22Rv1 (cell line): ENCODE results near the gene ACOT7.
A peak's percentile ranks its signal among the peaks of the same experiment; 100 is the strongest.

Source experiments
- H3K27ac ChIP-seq: fragments of 450-650 bp; 2 replicates; pipeline ENCODE4 v1.5.1; 2017
- CTCF ChIP-seq: fragments of 450-650 bp; IDR thresholded peaks from 2 replicates; pipeline ENCODE4 v1.5.1; 2017; ENCODE audit warnings: mild to moderate bottlenecking
- ZFX ChIP-seq: fragments of 450-650 bp; IDR thresholded peaks from 2 replicates; pipeline ENCODE4 v1.6.1; 2017; ENCODE audit warnings: antibody characterized with exemption, borderline replicate concordance

The ACOT7 gene

GRCh38 chr1:6349254-6349943 is 44.2 kb downstream of the ACOT7 start:
- H3K27ac ChIP-seq = no peak overlapping the region
- no peak for TF ChIP-seq ZFX
- no peak for TF ChIP-seq CTCF

GRCh38 chr1:6348511-6349191 is 44.9 kb downstream of the ACOT7 start:
- H3K27ac ChIP-seq = no peak overlapping the region
- TF ChIP-seq ZFX (no peak), CTCF (no peak)

- no peak overlapping the region for H3K27ac ChIP-seq
- TF ChIP-seq CTCF = peak; percentile 84
- no peak for TF ChIP-seq ZFX
These were observed 45.7 kb downstream of the ACOT7 start for GRCh38 chr1:6347641-6348487.

DNA sequence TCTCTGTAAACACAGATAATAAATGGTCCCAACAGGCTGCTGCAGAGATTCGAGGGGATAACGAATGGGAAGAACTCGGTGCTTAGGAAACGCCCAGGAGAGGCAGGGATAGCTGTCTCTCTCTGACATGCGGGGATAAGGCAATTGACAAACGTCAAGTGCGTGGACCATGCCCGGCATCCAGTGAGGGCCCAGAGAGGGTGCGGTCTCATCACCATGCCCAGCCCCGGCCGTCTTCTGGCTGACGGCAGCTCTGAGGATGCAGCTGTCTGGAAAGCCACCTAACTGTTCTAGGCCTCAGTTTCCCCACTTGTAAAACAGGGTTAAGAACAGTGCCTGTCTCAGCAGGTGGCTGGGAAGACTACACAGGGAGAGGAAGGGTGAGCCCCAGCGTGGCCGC is 48.1 kb downstream of the ACOT7 start:
- H3K27ac ChIP-seq = no peak overlapping the region
- no peak for TF ChIP-seq ZFX
- TF ChIP-seq CTCF = no peak

DNA sequence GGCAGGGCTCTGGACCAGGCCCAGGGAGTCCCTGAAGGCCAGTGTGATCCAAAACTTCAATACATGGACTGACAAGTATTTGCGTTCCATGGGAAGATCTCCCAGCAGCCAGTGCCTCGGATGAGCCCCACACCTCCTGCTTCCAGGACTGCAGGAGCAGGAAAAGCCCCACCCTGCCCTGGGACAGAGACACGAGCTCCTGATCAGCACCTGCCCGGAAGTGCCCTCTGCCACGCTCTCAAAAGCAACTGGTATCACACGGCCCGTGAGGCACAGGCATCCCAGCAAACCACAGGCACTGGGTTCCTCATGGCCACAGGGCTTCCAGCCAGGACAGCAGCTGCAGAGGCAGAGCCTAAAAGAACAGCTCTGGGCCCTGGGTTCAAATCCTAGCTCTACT is 48.6 kb downstream of the ACOT7 start:
- no peak overlapping the region for H3K27ac ChIP-seq
- TF ChIP-seq CTCF (no peak), ZFX (no peak)

DNA sequence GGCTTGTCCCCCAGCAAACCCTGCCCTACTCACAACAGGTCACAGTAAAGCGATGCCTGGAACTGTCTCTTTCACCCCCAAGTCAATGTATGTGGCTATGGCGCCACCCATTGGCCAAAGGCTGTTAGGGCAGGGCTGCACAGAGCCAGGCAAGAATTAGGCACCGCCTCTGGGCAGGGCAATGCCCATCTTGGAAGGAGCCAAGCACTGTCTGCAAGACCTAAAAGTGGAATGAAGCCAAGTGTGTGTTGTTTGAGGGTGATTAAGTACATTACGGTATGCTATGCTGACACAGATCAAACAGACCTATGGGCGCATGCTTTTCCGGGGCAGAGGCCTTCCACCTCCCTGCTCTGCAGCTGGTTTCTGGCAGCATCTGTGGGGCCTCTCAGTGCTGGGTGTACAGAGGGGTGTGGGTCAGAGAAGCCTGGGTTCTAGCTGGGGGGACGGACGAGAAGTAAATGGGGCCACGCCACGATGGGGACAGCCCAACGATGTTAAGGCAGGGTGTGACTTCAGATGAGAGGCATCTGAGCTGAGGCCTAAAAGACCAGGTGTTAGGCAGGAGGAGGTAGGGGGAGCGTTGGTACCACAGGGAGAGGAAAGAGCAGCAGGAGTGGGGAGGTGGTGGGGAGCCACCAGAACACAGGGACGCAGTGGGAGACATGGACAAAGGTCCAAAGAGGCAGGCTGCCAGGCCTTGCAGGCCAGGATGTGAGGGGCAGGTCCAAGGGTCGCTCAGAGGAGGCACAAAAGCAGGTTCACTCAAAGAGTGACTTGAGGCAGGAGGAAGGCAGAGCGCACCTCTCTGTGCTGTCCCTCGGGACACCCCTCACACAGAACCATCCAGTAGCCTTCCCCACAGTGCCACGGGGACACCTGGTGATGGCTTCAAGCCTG is 49.8 kb downstream of the ACOT7 start:
- H3K27ac ChIP-seq = no peak overlapping the region
- TF ChIP-seq CTCF (peak; percentile 93), ZFX (no peak)
